Putamen (tissue), 1 donor: Measurements from ENCODE around the gene LHX4.
"Not testable (repeated sequence)": the region's sequence is repeated elsewhere in the genome, so short reads cannot be mapped to it uniquely, and the experiment has no call there.

ENCODE experiments used
- DNase-seq: peaks from one replicate; pipeline ENCODE4 v3.0.0-alpha.2; 2016; ENCODE audit warnings: low spot score

The LHX4 gene

GRCh38 chr1:180197231-180197630 lies 32.8 kb upstream of the LHX4 start:
- DNase-seq: no peak

- no peak for DNase-seq
Observed at GRCh38 chr1:180198196-180198595, 31.9 kb upstream of the LHX4 start.

GRCh38 chr1:180198611-180199010 lies 31.5 kb upstream of the LHX4 start:
- DNase-seq: no peak

GRCh38 chr1:180199018-180199417 lies 31.0 kb upstream of the LHX4 start:
- no peak for DNase-seq

- no peak for DNase-seq
Observed at GRCh38 chr1:180201451-180202200, 28.4 kb upstream of the LHX4 start.

- not testable (repeated sequence) for DNase-seq
Observed at GRCh38 chr1:180202588-180202987, 27.5 kb upstream of the LHX4 start.

- no peak for DNase-seq
Observed at GRCh38 chr1:180204231-180204630, 25.8 kb upstream of the LHX4 start.

- no peak for DNase-seq
Observed at GRCh38 chr1:180206581-180206980, 23.5 kb upstream of the LHX4 start.

GRCh38 chr1:180208264-180208663 lies 21.8 kb upstream of the LHX4 start:
- no peak for DNase-seq

GRCh38 chr1:180210008-180210620 lies 19.9 kb upstream of the LHX4 start:
- no peak for DNase-seq

- DNase-seq: no peak
Observed at GRCh38 chr1:180211156-180211859, 18.8 kb upstream of the LHX4 start.

- no peak for DNase-seq
Observed at GRCh38 chr1:180211860-180212229, 18.2 kb upstream of the LHX4 start.

GRCh38 chr1:180213401-180214170 lies 16.5 kb upstream of the LHX4 start:
- DNase-seq: no peak

- no peak for DNase-seq
Observed at GRCh38 chr1:180215856-180216625, 14.0 kb upstream of the LHX4 start.

- no peak for DNase-seq
Observed at GRCh38 chr1:180217006-180217405, 13.1 kb upstream of the LHX4 start.

- DNase-seq: no peak
Observed at GRCh38 chr1:180218806-180219765, 11.0 kb upstream of the LHX4 start.

- DNase-seq: no peak
Observed at GRCh38 chr1:180219776-180220175, 10.3 kb upstream of the LHX4 start.

GRCh38 chr1:180221462-180221861 lies 8.6 kb upstream of the LHX4 start:
- no peak for DNase-seq

- DNase-seq: no peak
Observed at GRCh38 chr1:180224902-180225301, 5.2 kb upstream of the LHX4 start.

- no peak for DNase-seq
Observed at GRCh38 chr1:180225403-180225802, 4.7 kb upstream of the LHX4 start.
